Keratinocyte (primary cell): ENCODE data around the gene MYO10. TPM values are rescaled to one million over a fixed set of nuclear protein-coding genes. Genes with fewer than 3 reads are reported as not detected.

ENCODE experiments used
- DNase-seq: peaks from one replicate; pipeline ENCODE4 v3.0.0-alpha.2; 2011; ENCODE audit warnings: low read depth, missing footprints, low spot score
- FAIRE-seq: peaks from 2 replicates; lab custom pipeline; 2011; peaks lifted over from hg19 to GRCh38; lab: Jason Lieb, UNC
- H2AFZ ChIP-seq: 2 replicates; pipeline ENCODE4 v1.6.0; 2012; ENCODE audit warnings: low read length, control low read depth, inconsistent platforms; ENCODE audit not compliant: control insufficient read depth
- H3K27ac ChIP-seq: 2 replicates; pipeline ENCODE4 v1.5.1; 2011; ENCODE audit warnings: low read length; ENCODE audit not compliant: control insufficient read depth, insufficient read depth
- H3K27me3 ChIP-seq: 3 replicates; pipeline ENCODE4 v1.6.0; 2011; ENCODE audit warnings: low read length; ENCODE audit not compliant: control insufficient read depth, insufficient read depth; ENCODE audit errors: extremely low read depth
- H3K36me3 ChIP-seq, 2 experiments: 2 replicates in 1 of 2; 3 replicates in 1 of 2; pipeline ENCODE4 v1.5.1; 2011; ENCODE audit warnings: low read length in 2 of 2, mild to moderate bottlenecking in 1 of 2; ENCODE audit not compliant: control insufficient read depth in 2 of 2, insufficient read depth in 2 of 2; ENCODE audit errors: extremely low read depth in 1 of 2
- H3K4me1 ChIP-seq: 3 replicates; pipeline ENCODE4 v1.5.1; 2011; ENCODE audit warnings: low read length; ENCODE audit not compliant: control insufficient read depth, insufficient read depth; ENCODE audit errors: extremely low read depth
- H3K4me2 ChIP-seq: 3 replicates; pipeline ENCODE4 v1.6.0; 2011; ENCODE audit warnings: low read depth, low read length; ENCODE audit not compliant: control insufficient read depth, insufficient read depth; ENCODE audit errors: extremely low read depth
- H3K4me3 ChIP-seq, 3 experiments: fragments of 200-600 bp in 1 of 3; sonication (generic) in 1 of 3; 2 replicates in 2 of 3; 3 replicates in 1 of 3; pipeline ENCODE4 v1.5.1; 2011 to 2016; ENCODE audit warnings: low read length in 3 of 3, mild to moderate bottlenecking in 3 of 3, control low read depth in 2 of 3, inconsistent platforms in 1 of 3, low read depth in 1 of 3, mixed read lengths in 1 of 3, mixed run types in 1 of 3, moderate library complexity in 1 of 3; ENCODE audit not compliant: control insufficient read depth in 2 of 3, insufficient read depth in 2 of 3; ENCODE audit errors: extremely low read depth in 1 of 3
- H3K79me2 ChIP-seq: 2 replicates; pipeline ENCODE4 v1.6.0; 2012; ENCODE audit warnings: low read length; ENCODE audit not compliant: control insufficient read depth, insufficient read depth
- H3K9ac ChIP-seq: 3 replicates; pipeline ENCODE4 v1.6.0; 2011; ENCODE audit warnings: low read length; ENCODE audit not compliant: control insufficient read depth, insufficient read depth; ENCODE audit errors: extremely low read depth
- H3K9me1 ChIP-seq: 3 replicates; pipeline ENCODE4 v1.6.0; 2011; ENCODE audit warnings: low read length; ENCODE audit not compliant: control insufficient read depth, insufficient read depth; ENCODE audit errors: extremely low read depth
- H3K9me3 ChIP-seq: 2 replicates; pipeline ENCODE4 v1.5.1; 2012; ENCODE audit warnings: low read depth, low read length; ENCODE audit not compliant: control insufficient read depth
- H4K20me1 ChIP-seq: 3 replicates; pipeline ENCODE4 v1.6.0; 2011; ENCODE audit warnings: low read length; ENCODE audit not compliant: control insufficient read depth, insufficient read depth; ENCODE audit errors: extremely low read depth
- CTCF ChIP-seq, 3 experiments: IDR thresholded peaks in 1 of 3; conservative IDR thresholded peaks in 1 of 3; optimal IDR thresholded peaks in 1 of 3; 2 replicates in 2 of 3; 3 replicates in 1 of 3; pipeline versions ENCODE3 to v1.5.1; 2011; ENCODE audit warnings: low read length in 3 of 3, mild to moderate bottlenecking in 3 of 3, moderate library complexity in 2 of 3, control low read depth in 1 of 3, inconsistent platforms in 1 of 3; ENCODE audit not compliant: insufficient read depth in 2 of 3; ENCODE audit errors: extremely low read depth in 1 of 3
- EZH2 ChIP-seq: IDR thresholded peaks from one replicate; pipeline ENCODE4 v1.6.1; 2012; ENCODE audit warnings: inconsistent platforms, mild to moderate bottlenecking, low read length, moderate library complexity
- dilution Hi-C: fragments of 300-500 bp; cut with MboI; formaldehyde crosslinking; loops from one replicate; pipeline ENCODE4 v1.7.0; 2020; ENCODE audit warnings: low sequenced_read_pairs; ENCODE audit not compliant: extremely low pct_ligation_motif_present
- polyA plus RNA-seq, 5 experiments: library from polyadenylated mRNA; depleted of rRNA in 3 of 5; stranded (reverse) in 3 of 5; stranded (forward) in 1 of 5; unstranded in 1 of 5; fragments of >200 nt; gene quantifications; 1 replicate in 1 of 5; 2 replicates in 3 of 5; 3 replicates in 1 of 5; pipeline versions ENCODE4 v1.2.1 to v1.2.3, GENCODE V29; 2011 to 2012; ENCODE audit warnings: missing spikeins in 2 of 5, low read depth in 1 of 5, low replicate concordance in 1 of 5

The MYO10 gene
- polyA plus RNA-seq, 1 donor (not counting 4 experiments of a cell fraction or from before 2014, with no cell fraction given): 22.0 TPM

- Histone ChIP-seq H3K27ac (no peak overlapping the region), H3K9me1 (no peaks in the 10 kb centered on the region), H3K79me2 (peaks cover 78% of the 10 kb centered on the region), H3K27me3 (no peaks in the 10 kb centered on the region), H3K36me3 (peaks cover 4 to 9% of the 10 kb centered on the region in 2 experiments), H3K4me1 (peaks cover 13% of the 10 kb centered on the region), H3K9me3 (no peaks in the 10 kb centered on the region), H4K20me1 (no peaks in the 10 kb centered on the region), H3K4me3 (no peak overlapping the region), H2AFZ (no peak overlapping the region), H3K9ac (no peak overlapping the region), H3K4me2 (no peak overlapping the region)
- no peak for FAIRE-seq
- dilution Hi-C loops: loop anchor here (10.0 kb wide), 1 partner anchor 400 kb away; no protein-coding TSS in a partner anchor
- DNase-seq: no peak
- TF ChIP-seq EZH2 (no peak), CTCF (optimal IDR thresholded peaks at IDR 0.05 in 1 of 3, IDR thresholded peaks at IDR 0.05 in 1 of 3, conservative IDR thresholded peaks at IDR 0.05 in 1 of 3; ENCODE audit: extremely low read depth in 1 of 3, insufficient read depth in 2 of 3, low read length in 3 of 3) (no peak)
Measured at GRCh38 chr5:16794269-16794913, 141.7 kb downstream of the MYO10 start.

- dilution Hi-C loops: loop anchor here (10.0 kb wide), 1 partner anchor 402 kb away; no protein-coding TSS in a partner anchor
- Histone ChIP-seq H2AFZ (no peak overlapping the region), H3K79me2 (peaks cover 77% of the 10 kb centered on the region), H3K27me3 (no peaks in the 10 kb centered on the region), H3K4me3 (no peak overlapping the region), H3K9me1 (no peaks in the 10 kb centered on the region), H3K9ac (no peak overlapping the region), H3K4me1 (peaks cover 13% of the 10 kb centered on the region), H3K4me2 (no peak overlapping the region), H4K20me1 (no peaks in the 10 kb centered on the region), H3K36me3 (peaks cover 6 to 15% of the 10 kb centered on the region in 2 experiments), H3K9me3 (no peaks in the 10 kb centered on the region), H3K27ac (no peak overlapping the region)
- FAIRE-seq: no peak
- TF ChIP-seq EZH2 (no peak), CTCF (optimal IDR thresholded peaks at IDR 0.05 in 1 of 3, IDR thresholded peaks at IDR 0.05 in 1 of 3, conservative IDR thresholded peaks at IDR 0.05 in 1 of 3; ENCODE audit: extremely low read depth in 1 of 3, insufficient read depth in 2 of 3, low read length in 3 of 3) (no peak)
- no peak for DNase-seq
Measured at GRCh38 chr5:16792598-16793275, 143.4 kb downstream of the MYO10 start.
